Activated naive CD8-positive, alpha-beta T cell treated with anti-CD3 and anti-CD28 coated beads, Interleukin-2, amount 10 ng/mL, durations not matched to agents 7 days and 5 days (primary cell): ENCODE measurements around the gene RMND5B. TPM values are rescaled to one million over a fixed set of nuclear protein-coding genes. Genes with fewer than 3 reads are reported as not detected.
A peak's percentile ranks its signal among the peaks of the same experiment; 100 is the strongest.

Experiments used
- ATAC-seq: fragments of 150-1000 bp; cut with Tn5 transposase; one replicate; pipeline ENCODE4 v1.10.0; 2021; ENCODE audit warnings: low read depth, moderate library complexity
- POLR2A ChIA-PET: fragments of 350-600 bp; sonication (Branson Sonifier 250); formaldehyde crosslinking; loops from one replicate; lab custom pipeline; 2021; ENCODE audit warnings: antibody characterized with exemption; lab: Charles Lee
- DNase-seq: peaks from one replicate; pipeline ENCODE4 v3.0.0; 2021
- H3K27ac Mint-ChIP-seq: one replicate; pipeline ENCODE4 v1.8.0; 2022; ENCODE audit warnings: mild to moderate bottlenecking, mixed read lengths
- H3K27me3 Mint-ChIP-seq: one replicate; pipeline ENCODE4 v1.8.0; 2022; ENCODE audit warnings: mild to moderate bottlenecking, moderate library complexity, mixed read lengths
- H3K36me3 Mint-ChIP-seq: one replicate; pipeline ENCODE4 v1.8.0; 2021; ENCODE audit warnings: mild to moderate bottlenecking, mixed read lengths
- H3K4me1 Mint-ChIP-seq: one replicate; pipeline ENCODE4 v1.8.0; 2021; ENCODE audit warnings: mixed read lengths
- H3K4me3 Mint-ChIP-seq: one replicate; pipeline ENCODE4 v1.8.0; 2022; ENCODE audit warnings: mild to moderate bottlenecking, moderate library complexity, mixed read lengths
- H3K9me3 Mint-ChIP-seq: one replicate; pipeline ENCODE4 v1.8.0; 2021; ENCODE audit warnings: mixed read lengths
- total RNA-seq, 2 experiments: library from RNA; stranded (reverse); gene quantifications; one replicate each; pipeline ENCODE4 v1.2.3, GENCODE V29; 2021

Gene RMND5B
- total RNA-seq, 2 experiments from 2014 or later = 11.4 to 12.5 TPM

GRCh38 chr5:178149199-178149932, 18.6 kb downstream of the RMND5B start:
- Mint-ChIP-seq H3K4me3 (peak overlapping the region; percentile 8), H3K27ac (peak overlapping the region; percentile 70), H3K4me1 (peaks cover 40% of the 10 kb centered on the region), H3K9me3 (no peaks in the 10 kb centered on the region), H3K27me3 (no peaks in the 10 kb centered on the region), H3K36me3 (peaks cover 19% of the 10 kb centered on the region)
- ATAC-seq (peak; percentile 15), DNase-seq (no peak)
- POLR2A ChIA-PET = interaction anchor here (1.1 to 2.1 kb wide), 2 partner anchors 29 to 31 kb away, joined by 3 to 11 read pairs; no protein-coding TSS in a partner anchor

- DNase-seq (no peak), ATAC-seq (no peak)
- Mint-ChIP-seq H3K4me1 (peaks cover 41% of the 10 kb centered on the region), H3K27me3 (no peaks in the 10 kb centered on the region), H3K9me3 (no peaks in the 10 kb centered on the region), H3K4me3 (no peak overlapping the region), H3K27ac (no peak overlapping the region), H3K36me3 (peaks cover 19% of the 10 kb centered on the region)
- POLR2A ChIA-PET = no interaction called here
Measured at GRCh38 chr5:178150977-178151734, 20.3 kb downstream of the RMND5B start.

GRCh38 chr5:178152491-178153444, 22.0 kb downstream of the RMND5B start:
- H3K4me1 Mint-ChIP-seq = peaks cover 41% of the 10 kb centered on the region
- peak overlapping the region; percentile 91 for H3K27ac Mint-ChIP-seq
- no peaks in the 10 kb centered on the region for H3K9me3 Mint-ChIP-seq
- DNase-seq (no peak), ATAC-seq (no peak)
- H3K4me3 Mint-ChIP-seq = peak overlapping the region; percentile 96
- peaks cover 19% of the 10 kb centered on the region for H3K36me3 Mint-ChIP-seq
- POLR2A ChIA-PET = interaction anchor here (0.6 to 1.6 kb wide), 8 partner anchors 9 to 651 kb away, joined by 3 to 12 read pairs (median 4); partner anchors contain the start of genes HNRNPAB and RMND5B
- no peaks in the 10 kb centered on the region for H3K27me3 Mint-ChIP-seq

- peaks cover 13% of the 10 kb centered on the region for H3K36me3 Mint-ChIP-seq
Measured at GRCh38 chr5:178153530-178154340, 22.9 kb downstream of the RMND5B start, which contains the start of gene NHP2. Gene NHP2 (minus strand): TSS chr5:178153885. CDS start chr5:178153817, 68 bp downstream.

GRCh38 chr5:178155065-178155464, 24.3 kb downstream of the RMND5B start:
- Mint-ChIP-seq H3K27ac (no peak overlapping the region), H3K36me3 (peaks cover 13% of the 10 kb centered on the region), H3K4me1 (peaks cover 24% of the 10 kb centered on the region), H3K9me3 (no peaks in the 10 kb centered on the region), H3K4me3 (no peak overlapping the region), H3K27me3 (no peaks in the 10 kb centered on the region)
- ATAC-seq (no peak), DNase-seq (no peak)
- POLR2A ChIA-PET = no interaction called here

More at GRCh38 chr5:178153530-178154340, 22.9 kb downstream of the RMND5B start, which contains the start of gene NHP2:
- H3K9me3 Mint-ChIP-seq = no peaks in the 10 kb centered on the region
- H3K4me3 Mint-ChIP-seq = peak within 1 kb of the TSS; percentile 96
- ATAC-seq = peak; percentile 94
- peaks cover 37% of the 10 kb centered on the region for H3K4me1 Mint-ChIP-seq
- peak; percentile 98 for DNase-seq
- peak within 1 kb of the TSS; percentile 91 for H3K27ac Mint-ChIP-seq
- no peaks in the 10 kb centered on the region for H3K27me3 Mint-ChIP-seq
- POLR2A ChIA-PET = interaction anchor here (0.8 to 1.6 kb wide), 7 partner anchors 10 to 652 kb away, joined by 3 to 12 read pairs (median 4); partner anchors contain the start of genes HNRNPAB and RMND5B

GRCh38 chr5:178160176-178160575, 29.4 kb downstream of the RMND5B start:
- Mint-ChIP-seq H3K27me3 (peaks cover 30% of the 10 kb centered on the region), H3K27ac (no peak overlapping the region), H3K4me1 (peaks cover 5% of the 10 kb centered on the region), H3K9me3 (no peaks in the 10 kb centered on the region), H3K4me3 (no peak overlapping the region), H3K36me3 (no peaks in the 10 kb centered on the region)
- ATAC-seq (no peak), DNase-seq (no peak)
- POLR2A ChIA-PET = no interaction called here

- H3K4me1 Mint-ChIP-seq = peaks cover 5% of the 10 kb centered on the region
- no peak overlapping the region for H3K4me3 Mint-ChIP-seq
- no peaks in the 10 kb centered on the region for H3K36me3 Mint-ChIP-seq
- ATAC-seq (no peak), DNase-seq (no peak)
- H3K27ac Mint-ChIP-seq = no peak overlapping the region
- peaks cover 36% of the 10 kb centered on the region for H3K27me3 Mint-ChIP-seq
- POLR2A ChIA-PET = no interaction called here
- no peaks in the 10 kb centered on the region for H3K9me3 Mint-ChIP-seq
Measured at GRCh38 chr5:178162481-178162880, 31.7 kb downstream of the RMND5B start.

GRCh38 chr5:178163772-178164735, 33.2 kb downstream of the RMND5B start:
- ATAC-seq = peak; percentile 99
- Mint-ChIP-seq H3K9me3 (no peaks in the 10 kb centered on the region), H3K4me1 (peaks cover 5% of the 10 kb centered on the region), H3K4me3 (peak overlapping the region; percentile 41), H3K27me3 (peaks cover 41% of the 10 kb centered on the region), H3K27ac (no peak overlapping the region), H3K36me3 (no peaks in the 10 kb centered on the region)
- peak; percentile 97 for DNase-seq
- POLR2A ChIA-PET = no interaction called here

GRCh38 chr5:178165581-178165980, 34.8 kb downstream of the RMND5B start:
- ATAC-seq (no peak), DNase-seq (no peak)
- Mint-ChIP-seq H3K36me3 (no peaks in the 10 kb centered on the region), H3K27me3 (peaks cover 39% of the 10 kb centered on the region), H3K4me3 (no peak overlapping the region), H3K27ac (no peak overlapping the region), H3K4me1 (peaks cover 5% of the 10 kb centered on the region), H3K9me3 (no peaks in the 10 kb centered on the region)
- POLR2A ChIA-PET = no interaction called here

- no peaks in the 10 kb centered on the region for H3K4me1 Mint-ChIP-seq
- ATAC-seq = no peak
Measured at GRCh38 chr5:178170455-178170854, 39.6 kb downstream of the RMND5B start.

GRCh38 chr5:178174456-178174855, 43.6 kb downstream of the RMND5B start:
- Mint-ChIP-seq H3K4me3 (no peak overlapping the region), H3K27ac (no peak overlapping the region), H3K36me3 (no peaks in the 10 kb centered on the region), H3K9me3 (no peaks in the 10 kb centered on the region), H3K4me1 (no peaks in the 10 kb centered on the region), H3K27me3 (peaks cover 4% of the 10 kb centered on the region)
- DNase-seq = no peak
- ATAC-seq = no peak
- POLR2A ChIA-PET = no interaction called here

More at GRCh38 chr5:178170455-178170854, 39.6 kb downstream of the RMND5B start:
- DNase-seq = no peak
- Mint-ChIP-seq H3K9me3 (no peaks in the 10 kb centered on the region), H3K27me3 (peaks cover 11% of the 10 kb centered on the region), H3K36me3 (no peaks in the 10 kb centered on the region), H3K4me3 (no peak overlapping the region), H3K27ac (no peak overlapping the region)
- POLR2A ChIA-PET = no interaction called here
